A549 treated with dexamethasone at 1 μM for 4 hours (cell line): ENCODE measurements around the gene OR4D2. TPM values are rescaled to one million over a fixed set of nuclear protein-coding genes. Genes with fewer than 3 reads are reported as not detected.

Experiments
- total RNA-seq: library from RNA; stranded (reverse); fragments of 200-300 nt; extraction: Qiagen RNA extraction; gene quantifications from 5 replicates; pipeline ENCODE4 v1.2.3, GENCODE V29; 2022

Gene OR4D2
- total RNA-seq: not detected in 5 replicates

DNA sequence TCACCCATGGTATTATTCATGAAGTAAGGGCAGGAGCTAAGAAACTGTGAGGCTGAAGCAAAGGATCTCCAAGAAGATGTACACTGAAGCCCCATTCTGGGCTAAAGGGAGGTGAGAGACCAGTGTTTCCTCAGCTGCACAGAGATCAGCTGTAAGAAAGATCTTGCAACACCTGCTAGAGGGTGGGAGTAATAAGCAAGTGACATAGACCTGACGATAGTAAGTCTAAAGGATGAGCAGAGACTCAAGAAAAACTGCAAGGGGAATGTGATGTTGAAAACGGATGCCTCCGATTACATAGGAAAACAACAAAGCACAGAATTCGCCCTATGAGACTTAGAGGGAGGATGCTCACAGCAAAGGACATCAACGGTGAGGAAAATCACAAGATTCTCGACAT lies at the start of gene OR4D2:
Gene OR4D2 (plus strand): TSS at position 301 of the 400 bp plus-strand sequence. CDS start 2,674 bp downstream, outside the sequence.

DNA sequence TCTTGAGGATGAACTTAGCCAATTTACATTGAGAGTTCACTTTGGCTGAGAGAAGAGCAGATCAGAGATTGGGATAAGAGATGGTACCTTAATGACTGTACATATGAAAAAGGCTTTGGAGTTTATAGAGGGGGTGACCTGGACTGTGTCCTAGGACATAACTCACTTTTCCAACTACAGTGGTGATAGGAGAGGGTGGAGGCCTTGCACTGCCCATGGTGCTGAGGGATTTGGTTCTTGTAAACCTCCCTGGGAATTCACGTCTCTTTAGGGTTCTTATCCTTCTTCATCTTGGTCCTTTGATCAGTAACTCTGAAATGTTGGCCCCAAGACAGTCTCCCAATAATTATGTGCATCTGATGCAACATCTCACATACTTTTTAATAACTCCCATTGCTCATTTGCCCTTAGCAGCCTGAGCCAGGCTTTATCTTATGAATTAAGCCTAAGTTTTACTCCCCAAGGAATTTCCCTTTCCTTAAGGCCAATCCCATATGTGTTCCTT lies 18.8 kb upstream of the OR4D2 start, which contains the start of gene OR4D1:
Gene OR4D1 (plus strand): TSS at position 455 of the 505 bp plus-strand sequence. CDS start 6,770 bp downstream, outside the sequence.

DNA sequence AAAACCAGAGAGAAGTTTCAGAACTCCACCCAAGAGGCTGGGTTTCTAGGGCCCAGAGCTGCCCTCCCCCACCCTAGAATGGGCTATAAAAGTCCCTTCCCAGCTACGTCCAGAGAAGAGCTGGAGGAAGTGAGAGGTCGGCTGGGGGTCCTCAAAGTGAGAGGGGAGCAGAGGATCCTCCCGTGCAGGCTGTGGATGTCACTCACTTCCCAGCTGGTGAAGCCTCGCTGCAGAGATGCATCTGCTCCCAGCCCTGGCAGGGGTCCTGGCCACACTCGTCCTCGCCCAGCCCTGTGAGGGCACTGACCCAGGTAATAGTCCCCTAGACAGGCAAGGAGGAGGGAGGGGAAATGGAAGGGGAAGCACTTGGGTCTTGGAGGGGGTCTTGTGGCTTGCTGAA lies 25.8 kb downstream of the OR4D2 start, which contains the start of gene EPX:
Gene EPX (plus strand): TSS at position 115 of the 400 bp plus-strand sequence. CDS start 121 bp downstream, at position 236.

DNA sequence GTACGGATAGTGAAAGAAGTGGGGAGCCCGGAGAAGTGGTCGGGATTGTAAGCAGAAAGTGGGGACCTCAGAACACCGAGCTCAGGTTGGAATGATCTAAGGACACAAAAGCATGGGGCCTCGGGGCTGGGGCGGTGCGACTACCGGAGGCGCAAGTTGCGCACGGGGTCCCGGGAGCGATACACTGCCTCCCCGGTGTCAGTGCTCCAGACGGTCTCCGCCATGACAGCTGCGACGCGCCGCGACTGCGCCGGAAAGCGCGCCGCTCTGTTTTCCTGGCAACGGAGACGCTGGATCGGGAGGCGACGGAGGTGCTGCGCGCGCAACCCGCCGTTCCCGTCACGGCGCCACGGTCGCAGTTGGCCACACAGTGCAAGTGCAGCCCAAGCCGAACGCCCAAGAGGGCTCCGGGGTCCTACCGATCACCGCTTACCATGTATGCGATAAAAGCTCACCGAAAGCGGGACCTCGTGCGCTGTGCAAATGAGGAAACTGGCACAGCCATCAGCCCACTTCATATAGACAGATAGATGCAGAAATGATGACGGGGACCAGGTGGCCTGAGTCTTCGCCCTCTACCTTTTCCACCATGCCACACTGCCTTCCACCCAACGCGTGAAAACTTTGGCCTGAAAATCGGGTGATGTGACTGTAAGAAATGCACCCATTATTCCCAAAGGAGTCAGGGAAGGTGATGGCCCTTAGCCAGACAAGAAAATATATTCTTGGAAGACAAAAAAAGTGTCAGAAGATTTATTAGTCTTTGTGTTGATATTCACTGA lies 52.4 kb downstream of the OR4D2 start, which contains the start of gene MKS1:
Gene MKS1 (minus strand): TSS at position 249 of the 782 bp plus-strand sequence. CDS start 25 bp downstream, at position 224.

Other genes with a start within 250 kb of the OR4D2 start
- 38.0 to 64.4 TPM (median 56.9 TPM) in 5 replicates for gene CUEDC1, start 211.6 kb upstream of the OR4D2 start, total RNA-seq
- 41.2 to 59.2 TPM (median 56.7 TPM) in 5 replicates for gene VEZF1, start 178.7 kb upstream of the OR4D2 start, total RNA-seq
- 263 to 311 TPM (median 283 TPM) in 5 replicates for gene SRSF1, start 159.7 kb upstream of the OR4D2 start, total RNA-seq
- gene DYNLL2, start 83.6 kb upstream of the OR4D2 start, total RNA-seq: 21.1 to 25.3 TPM (median 24.7 TPM) in 5 replicates
- 0.02 TPM in 1 of 5 replicates, not detected in the others for gene OR4D1, start 18.6 kb upstream of the OR4D2 start, total RNA-seq
- not detected in 5 replicates for gene EPX, start 25.7 kb downstream of the OR4D2 start, total RNA-seq
- gene MKS1, start 52.3 kb downstream of the OR4D2 start, total RNA-seq: 9.5 to 12.4 TPM (median 10.6 TPM) in 5 replicates
- gene LPO, start 71.6 kb downstream of the OR4D2 start, total RNA-seq: 0.05 to 0.07 TPM (median 0.06 TPM) in 3 of 5 replicates, not detected in the others
- not detected in 5 replicates for gene MPO, start 114.0 kb downstream of the OR4D2 start, total RNA-seq
- gene TSPOAP1, start 161.8 kb downstream of the OR4D2 start, total RNA-seq: 0.07 TPM in 1 of 5 replicates, not detected in the others
- 96.8 to 156 TPM (median 134 TPM) in 5 replicates for gene SUPT4H1, start 185.2 kb downstream of the OR4D2 start, total RNA-seq